ENCODE results near the gene C6orf120. TPM values are rescaled to one million over a fixed set of nuclear protein-coding genes. Genes with fewer than 3 reads are reported as not detected.
A peak's percentile ranks its signal among the peaks of the same experiment; 100 is the strongest.

The C6orf120 gene
- total and polyA plus RNA-seq, 9 of the 15 experiments (the other 6 are each of a cell fraction or from before 2014, with no cell fraction given), result 7.7 to 44.9 (median 34.8) TPM

- Histone ChIP-seq H3K9me3 (replicated peaks; ENCODE audit: control insufficient read depth, insufficient read depth, low read depth, low read length) (no peaks in the 10 kb centered on the region), H4K20me1 (replicated peaks; ENCODE audit: control insufficient read depth, insufficient read depth, low read length) (no peaks in the 10 kb centered on the region; the same call in none of the 2 replicates), H3K27ac (ENCODE audit: extremely low read depth, low read depth, low read length) (no peak overlapping the region), H3K4me2 (ENCODE audit: insufficient read depth, low read length) (no peak overlapping the region), H3K9ac (ENCODE audit: insufficient read depth in 1 of 2, low read depth in 2 of 2, low read length in 2 of 2) (no peak overlapping the region), H2AFZ (ENCODE audit: low read depth, low read length) (no peak overlapping the region), H3K79me2 (ENCODE audit: control insufficient read depth, insufficient read depth, low read length) (peaks cover 38% of the 10 kb centered on the region), H3K4me1 (replicated peaks in 1 of 2; ENCODE audit: control insufficient read depth in 2 of 2, insufficient read depth in 2 of 2, low read length in 2 of 2) (peaks cover under 1 to 10% of the 10 kb centered on the region in 2 experiments; a peak in 3 of 5 replicates), H3K27me3 (ENCODE audit: control insufficient read depth in 2 of 2, insufficient read depth in 2 of 2, low read length in 2 of 2) (no peaks in the 10 kb centered on the region), H3K9me1 (ENCODE audit: control insufficient read depth, insufficient read depth, low read length) (no peaks in the 10 kb centered on the region), H3K36me3 (ENCODE audit: control insufficient read depth, insufficient read depth, low read length) (peaks cover 91% of the 10 kb centered on the region), H3K4me3 (no peak overlapping the region)
- no TSS peak for BruUV-seq (replicated peaks)
- intact Hi-C loops (cut with micrococcal nuclease), result no loop called here
- FAIRE-seq (peak; percentile 65), DNase-seq (ENCODE audit: extremely low read depth in 1 of 4, low spot score in 3 of 4) (peak in 2 of 4 experiments; percentile 34 to 35), ATAC-seq (peak; percentile 68)
- in situ Hi-C loops (cut with MboI), result no loop called here
- ChIA-PET CTCF (ENCODE audit: low intra/inter-chr PET ratio) (no interaction called here), POLR2A (interaction anchor here (1.4 to 4.5 kb wide), 2 partner anchors 13 to 44 kb away, joined by 6 to 46 read pairs; partner anchors contain the start of gene ERMARD)
- 46% methylated on average over 2 of the region's 2 CpGs for WGBS (ENCODE audit: insufficient coverage, low coverage, missing lambda C conversion rate)
- TF ChIP-seq ZFP36 (IDR thresholded peaks at IDR 0.05; ENCODE audit: low read depth, low read length, partially characterized antibody) (no peak), E2F5 (CRISPR knock-in tag; IDR thresholded peaks at IDR 0.05) (no peak), MAFG (tag; conservative IDR thresholded peaks at IDR 0.05) (no peak), ZBTB43 (CRISPR knock-in tag; IDR thresholded peaks at IDR 0.05) (no peak), ZFP91 (CRISPR knock-in tag; IDR thresholded peaks at IDR 0.05) (no peak), RREB1 (CRISPR knock-in tag; IDR thresholded peaks at IDR 0.05) (no peak), JUNB (CRISPR knock-in tag; conservative IDR thresholded peaks at IDR 0.05) (no peak), ELF1 (tag; IDR thresholded peaks at IDR 0.05) (no peak), MAFF (IDR thresholded peaks at IDR 0.05; ENCODE audit: low read length) (no peak), MTA1 (IDR thresholded peaks at IDR 0.05; ENCODE audit: borderline replicate concordance) (no peak), CEBPB (tag; IDR thresholded peaks at IDR 0.05) (no peak)
These were observed 5.8 kb downstream of the C6orf120 start for GRCh38 chr6:169707772-169708171.

Measured in K562 (cell line).